ENCODE results near the gene GPR108.

The GPR108 gene

DNA sequence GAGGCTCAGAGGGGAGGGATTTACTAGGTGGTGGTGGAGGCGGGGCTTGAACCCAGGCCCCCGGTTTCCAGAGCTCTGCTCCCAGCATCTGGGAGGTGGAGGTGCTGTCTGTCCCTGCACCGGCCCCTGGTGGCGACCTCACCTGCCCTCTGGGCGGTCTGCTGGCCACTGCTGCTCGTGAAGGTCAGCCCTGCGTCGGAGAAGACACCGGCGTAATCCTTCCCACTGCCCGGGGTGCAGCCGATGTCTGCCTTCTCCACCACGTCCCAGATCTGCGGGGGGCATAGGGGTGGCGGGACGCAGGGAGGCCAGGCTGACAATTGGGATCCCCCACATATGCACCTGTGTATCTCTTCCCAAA is 29.7 kb downstream of the GPR108 start:
- DNase-seq (ENCODE audit: low read depth, low spot score): no peak

DNA sequence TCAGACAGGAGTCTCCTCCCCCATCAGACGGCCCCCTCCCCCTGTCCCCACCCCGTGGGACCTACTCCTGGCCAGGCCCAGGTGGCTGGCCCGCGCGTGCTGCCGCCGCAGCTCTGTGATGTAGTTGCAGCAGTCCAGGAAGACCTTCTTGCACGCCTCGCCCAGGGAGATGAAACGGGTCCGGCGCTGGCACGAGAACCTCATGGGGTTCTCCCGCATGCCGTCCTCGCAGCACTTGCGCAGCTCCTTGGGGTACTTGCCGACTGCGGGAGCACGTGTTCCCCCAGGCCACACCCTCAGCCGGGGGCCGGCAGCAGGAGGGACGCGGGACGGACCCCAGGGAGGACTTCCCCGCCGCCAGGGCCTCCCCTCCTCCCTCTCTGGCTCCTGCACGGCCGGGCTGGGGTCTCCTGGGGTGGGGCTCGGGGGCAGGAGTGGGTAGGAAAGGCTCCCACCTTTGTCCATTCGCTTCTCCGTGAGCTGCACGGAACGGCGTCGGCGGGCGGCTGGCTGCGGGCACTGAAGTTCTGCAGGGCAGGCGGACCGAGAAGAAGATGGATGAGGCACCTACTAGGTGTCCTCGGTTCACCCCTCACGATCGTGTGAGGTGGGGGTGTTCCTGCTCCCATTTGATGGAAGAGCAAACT is 30.2 kb downstream of the GPR108 start:
- no peak for DNase-seq (ENCODE audit: low read depth, low spot score)

DNA sequence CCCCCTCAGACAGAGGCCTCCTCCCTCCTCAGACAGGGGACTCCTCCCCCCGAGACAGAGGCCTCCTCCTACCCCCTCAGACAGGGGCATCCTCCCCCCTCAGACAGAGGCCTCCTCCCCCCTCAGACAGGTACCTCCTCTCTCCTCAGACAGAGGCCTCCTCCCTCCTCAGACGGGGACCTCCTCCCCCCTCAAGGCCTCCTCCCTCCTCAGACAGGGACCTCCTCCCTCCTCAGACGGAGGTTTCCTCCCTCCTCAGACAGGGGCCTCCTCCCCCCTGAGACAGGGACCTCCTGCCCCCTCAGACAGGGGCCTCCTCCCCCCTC is 30.8 kb downstream of the GPR108 start:
- DNase-seq (ENCODE audit: low read depth, low spot score): no peak

DNA sequence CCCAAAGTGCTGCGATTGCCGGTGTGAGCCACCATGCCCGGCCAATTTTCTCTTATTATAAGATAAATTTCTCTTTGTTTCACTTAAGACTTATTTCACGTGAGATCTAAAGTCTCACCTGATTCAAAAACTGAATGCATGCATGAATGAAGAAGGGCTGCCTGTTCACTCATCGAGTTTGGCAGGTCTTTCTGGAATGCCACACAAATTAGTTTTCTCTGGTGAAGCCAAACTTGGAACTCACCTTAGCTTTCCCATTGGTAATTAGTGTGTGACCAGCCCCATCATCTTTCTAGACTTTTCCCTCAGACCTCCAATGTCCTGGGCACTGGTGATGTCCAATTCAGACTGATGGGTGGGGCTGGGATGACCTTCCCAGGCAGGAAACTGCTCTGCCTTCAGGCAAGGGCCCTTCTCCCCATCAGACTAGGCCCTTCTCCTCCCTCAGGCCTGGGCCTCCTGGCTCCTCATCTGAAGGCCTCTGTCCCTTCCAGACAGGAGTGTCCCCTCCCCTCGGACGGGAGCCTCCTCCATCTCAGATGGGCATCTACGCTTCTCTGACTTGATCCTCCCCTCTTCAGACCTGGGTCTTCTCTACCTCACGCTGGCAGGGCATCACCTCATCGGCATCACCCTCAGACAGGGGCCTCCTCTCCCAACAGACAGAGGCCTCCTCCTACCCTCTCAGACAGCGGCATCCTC is 31.3 kb downstream of the GPR108 start:
- no peak for DNase-seq (ENCODE audit: low read depth, low spot score)

DNA sequence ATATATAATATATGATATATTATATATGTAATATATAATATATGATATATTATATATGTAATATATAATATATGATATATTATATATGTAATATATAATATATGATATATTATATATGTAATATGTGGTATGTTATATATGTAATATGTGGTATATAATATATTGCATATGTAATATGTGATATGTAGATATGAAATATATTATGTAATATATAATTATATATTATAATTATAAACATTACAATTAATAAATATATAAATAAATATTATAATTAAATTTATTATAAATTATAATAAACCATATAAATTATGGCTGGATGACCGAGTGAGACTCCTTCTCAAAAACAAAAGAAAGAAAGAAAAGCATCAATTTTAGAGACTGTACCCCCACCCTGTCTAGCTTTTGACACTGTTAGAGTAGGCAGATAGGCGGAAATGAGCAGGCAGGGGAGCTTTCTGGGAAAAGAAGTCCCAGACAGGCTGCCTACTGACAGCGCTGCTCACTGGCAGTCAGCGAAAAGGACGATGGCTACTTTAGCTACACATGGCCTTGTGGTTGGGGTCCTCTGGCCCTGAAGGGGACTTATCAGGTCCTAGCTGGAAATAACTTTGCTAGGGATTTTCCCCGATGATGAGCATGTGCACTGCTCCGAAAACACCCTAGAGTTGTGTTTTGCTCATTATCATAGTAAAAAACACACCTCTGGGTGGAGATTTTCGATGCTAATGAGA is 36.6 kb downstream of the GPR108 start:
- no peak for DNase-seq (ENCODE audit: low read depth, low spot score)

DNA sequence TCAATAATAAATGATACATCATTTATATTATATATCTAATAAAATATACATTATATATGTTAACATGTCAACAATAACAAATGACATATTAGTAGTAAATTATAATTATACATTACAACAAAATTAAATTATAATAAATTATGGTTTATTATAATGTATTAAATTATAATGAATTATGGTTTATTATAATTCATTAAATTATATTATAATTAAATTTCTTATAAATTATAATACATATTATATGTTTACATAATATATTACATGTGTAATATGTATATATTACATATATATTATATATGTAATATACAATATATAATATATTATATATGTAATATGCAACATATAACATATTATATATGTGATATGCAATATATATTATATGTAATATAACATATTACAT is 37.4 kb downstream of the GPR108 start:
- DNase-seq (ENCODE audit: low read depth, low spot score): no peak

DNA sequence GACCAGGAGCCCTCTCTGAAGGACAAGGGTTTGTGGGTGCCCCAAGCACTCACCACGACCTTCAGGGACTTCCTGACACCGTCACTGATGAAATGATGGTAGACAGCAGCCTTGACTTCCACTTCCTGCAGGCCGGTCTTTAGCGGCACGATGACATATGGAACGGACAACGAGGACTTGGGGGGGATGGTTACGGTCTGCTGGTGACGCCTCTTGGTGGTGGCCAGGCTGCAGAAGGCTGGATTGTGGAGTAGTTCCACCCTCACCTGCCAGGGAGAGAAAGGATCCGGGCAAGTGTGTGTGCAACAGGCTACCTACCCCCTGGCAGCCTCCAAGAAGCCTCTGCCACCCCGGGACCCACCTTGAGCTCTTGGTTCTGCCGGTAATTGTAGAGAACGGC is 40.1 kb downstream of the GPR108 start:
- DNase-seq (ENCODE audit: low read depth, low spot score): no peak

DNA sequence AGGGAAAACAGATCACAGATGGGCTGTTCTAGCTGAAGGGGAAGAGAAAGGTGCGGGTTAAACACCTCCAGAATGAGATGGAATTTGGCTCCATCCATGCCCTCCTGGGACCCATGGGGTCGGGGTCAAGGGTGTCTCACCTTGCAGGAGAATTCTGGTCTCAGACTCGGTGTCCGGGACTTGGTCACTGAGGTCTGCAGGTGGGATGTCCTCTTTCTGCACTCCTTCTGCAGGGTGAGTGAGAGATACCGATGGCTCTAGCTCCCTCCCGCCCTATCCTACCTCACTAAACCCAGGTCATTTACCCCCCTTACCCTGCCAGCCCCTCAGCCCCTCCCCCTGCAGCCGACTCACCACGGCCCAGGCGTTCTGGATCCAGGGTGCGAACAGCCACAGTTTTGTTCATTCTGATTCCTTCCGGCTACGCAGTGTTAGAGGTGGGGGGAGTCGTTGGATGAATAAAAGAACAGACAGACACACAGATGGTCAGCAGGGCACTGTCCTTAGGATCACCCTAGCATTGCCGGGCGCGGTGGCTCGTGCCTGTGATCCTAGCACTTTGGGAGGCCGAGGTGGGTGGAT is 41.0 kb downstream of the GPR108 start:
- DNase-seq (ENCODE audit: low read depth, low spot score): no peak

DNA sequence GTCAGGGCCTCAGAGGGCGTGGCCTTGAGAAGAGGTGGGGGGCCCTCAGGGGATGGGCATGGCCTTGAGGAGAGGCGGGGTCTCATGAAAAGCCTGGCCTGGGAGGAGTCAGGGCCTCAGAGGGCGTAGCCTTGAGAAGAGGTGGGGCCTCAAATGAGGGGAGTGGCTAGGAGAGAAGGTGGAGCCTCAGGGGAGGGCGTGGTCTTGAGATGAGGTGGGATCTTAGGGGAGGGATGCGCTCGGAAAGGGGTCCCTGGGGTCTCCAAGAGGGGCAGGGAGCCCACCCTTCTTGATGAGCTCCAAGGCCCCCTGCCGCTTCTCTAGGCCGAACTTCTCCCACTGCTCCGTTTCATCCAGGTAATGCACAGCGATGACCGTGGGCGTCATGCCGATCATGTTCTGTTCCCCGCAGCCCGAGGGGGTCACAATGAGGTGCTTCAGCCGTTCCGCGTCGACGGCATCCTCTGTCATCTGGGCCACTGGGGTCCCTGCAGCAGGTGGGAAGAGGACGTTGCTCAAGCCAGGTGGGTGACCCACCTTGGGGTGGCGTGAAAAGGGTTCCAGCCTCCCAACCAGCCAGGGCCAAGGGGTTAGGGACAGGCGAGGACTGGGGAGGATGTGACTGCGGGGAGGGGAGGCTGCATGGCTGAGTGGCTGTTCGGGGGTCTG is 43.1 kb downstream of the GPR108 start:
- DNase-seq (ENCODE audit: low read depth, low spot score): no peak

DNA sequence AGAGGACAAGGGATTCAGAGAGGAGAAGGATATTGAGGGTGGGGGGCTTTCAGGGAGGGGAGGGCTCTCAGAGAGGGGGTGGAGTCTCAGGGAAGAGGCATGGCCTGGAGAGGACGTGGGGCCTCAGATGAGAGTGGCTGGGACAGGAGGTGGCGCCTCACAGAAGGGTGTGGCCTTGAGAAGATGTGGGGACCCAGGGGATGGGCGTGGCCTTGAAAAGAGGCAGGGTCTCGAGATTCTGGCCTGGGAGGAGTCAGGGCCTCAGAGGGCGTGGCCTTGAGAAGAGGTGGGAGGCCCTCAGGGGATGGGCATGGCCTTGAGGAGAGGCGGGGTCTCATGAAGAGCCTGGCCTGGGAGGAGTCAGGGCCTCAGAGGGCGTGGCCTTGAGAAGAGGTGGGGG is 43.7 kb downstream of the GPR108 start:
- no peak for DNase-seq (ENCODE audit: low read depth, low spot score)

DNA sequence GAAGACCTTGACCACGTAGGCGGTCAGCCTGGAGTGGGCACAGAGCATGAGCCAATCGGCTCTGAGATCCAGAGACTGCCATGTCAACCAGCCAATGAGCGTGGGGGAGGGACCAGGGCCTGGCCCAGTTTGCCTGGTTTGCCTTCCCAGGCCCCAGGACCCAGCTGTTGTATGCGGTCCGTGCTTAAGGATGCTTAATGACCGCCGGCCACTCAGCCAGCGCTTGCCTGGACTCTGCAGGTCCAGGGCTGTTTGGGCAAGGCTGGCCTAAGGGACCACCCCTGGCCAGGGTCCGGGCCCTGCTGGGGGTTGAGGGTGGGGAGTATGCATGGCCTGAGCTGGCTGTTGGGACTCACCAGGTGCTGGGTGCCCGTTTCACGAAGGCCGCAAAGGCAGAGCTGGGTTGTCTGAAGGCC is 44.3 kb downstream of the GPR108 start:
- DNase-seq (ENCODE audit: low read depth, low spot score): no peak

DNA sequence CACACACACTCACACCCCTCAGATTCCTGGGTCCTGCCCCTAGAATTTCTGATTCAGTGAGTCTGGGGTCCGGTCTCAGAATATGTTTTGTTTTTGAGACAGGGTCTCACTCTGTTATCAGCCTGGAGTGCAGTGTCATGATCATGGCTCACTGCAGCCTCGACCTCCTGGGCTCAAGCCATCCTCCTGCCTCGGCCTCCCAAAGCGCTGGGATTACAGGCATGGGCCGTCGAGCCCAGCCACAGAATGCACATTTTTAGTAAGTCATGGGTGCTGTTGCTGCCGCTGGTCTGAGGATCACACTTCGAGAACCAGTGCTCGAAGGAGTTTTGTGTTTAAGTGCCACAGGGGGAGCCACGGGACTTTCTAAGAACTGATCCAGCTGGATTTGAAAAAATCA is 45.4 kb downstream of the GPR108 start:
- DNase-seq (ENCODE audit: low read depth, low spot score): no peak

DNA sequence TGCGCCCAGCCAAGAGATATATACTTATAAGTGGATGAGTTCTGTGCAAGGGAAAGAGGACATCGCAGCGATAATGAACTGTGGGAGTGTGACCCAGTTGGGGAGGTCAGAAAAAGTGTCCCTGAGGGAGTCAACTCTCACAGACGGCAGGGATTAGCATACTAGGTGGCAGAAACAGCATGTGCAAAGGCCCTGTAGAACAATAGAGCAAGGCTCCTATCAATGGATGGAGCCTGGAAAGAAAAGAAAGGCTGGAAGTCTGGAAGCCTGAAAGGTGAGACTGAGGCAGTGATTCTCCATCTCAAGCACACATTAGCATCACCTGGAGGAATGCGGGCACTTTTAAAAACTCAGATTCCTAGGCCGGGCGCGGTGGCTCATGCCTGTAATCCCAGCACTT is 46.0 kb downstream of the GPR108 start:
- no peak for DNase-seq (ENCODE audit: low read depth, low spot score)

DNA sequence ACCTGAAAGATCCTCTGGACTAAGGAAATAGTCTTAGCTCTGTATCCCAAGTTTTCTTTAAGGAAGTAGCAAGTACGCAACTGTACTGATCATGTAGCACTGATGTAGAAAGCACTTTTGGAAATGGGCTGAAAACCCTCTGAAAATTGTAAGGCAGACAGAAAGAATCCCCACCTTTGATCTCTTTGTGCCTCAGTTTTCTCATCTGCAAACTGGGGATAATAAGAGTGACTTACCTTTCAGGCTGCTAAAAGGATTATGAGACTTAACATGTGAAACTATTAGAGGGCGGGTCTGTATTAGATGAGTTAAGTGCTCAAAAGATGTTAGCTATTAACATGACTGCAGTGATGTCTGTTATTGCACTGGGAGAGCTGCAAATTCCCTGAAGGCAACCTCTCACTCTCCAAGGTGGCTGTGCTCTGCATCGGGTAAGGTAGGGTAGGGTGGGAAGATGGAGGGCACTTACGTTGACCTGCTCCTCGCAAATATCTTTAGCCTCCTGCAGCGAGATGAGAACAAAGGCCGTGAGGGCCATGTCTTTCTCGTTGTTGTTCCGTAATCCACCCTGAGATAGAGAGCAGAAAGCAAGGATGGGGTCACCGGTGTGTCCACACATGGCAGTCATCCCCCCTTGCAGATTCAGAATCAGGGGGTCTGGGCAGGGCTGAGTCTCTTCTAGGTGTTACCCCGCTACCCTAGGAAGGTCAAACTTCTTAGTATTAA is 47.1 kb downstream of the GPR108 start:
- no peak for DNase-seq (ENCODE audit: low read depth, low spot score)

DNA sequence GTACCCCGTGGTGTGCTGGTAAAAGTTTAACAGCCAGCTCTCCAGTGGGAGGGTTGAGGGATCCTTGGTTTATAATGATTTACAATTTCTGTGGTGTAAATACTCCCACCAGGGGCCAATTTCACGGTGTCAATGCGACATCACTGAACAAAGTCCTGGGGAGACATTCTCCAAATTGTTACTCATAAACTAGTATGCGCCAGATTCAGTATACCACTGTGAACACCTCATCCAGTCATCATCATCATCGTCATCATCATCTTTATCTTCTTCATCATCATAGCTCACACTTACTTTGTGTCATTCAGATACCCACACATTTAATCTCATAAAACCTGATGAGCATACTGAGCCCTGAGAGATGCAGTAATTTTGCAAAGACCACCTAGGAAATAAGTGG is 50.3 kb downstream of the GPR108 start:
- no peak for DNase-seq (ENCODE audit: low read depth, low spot score)

DNA sequence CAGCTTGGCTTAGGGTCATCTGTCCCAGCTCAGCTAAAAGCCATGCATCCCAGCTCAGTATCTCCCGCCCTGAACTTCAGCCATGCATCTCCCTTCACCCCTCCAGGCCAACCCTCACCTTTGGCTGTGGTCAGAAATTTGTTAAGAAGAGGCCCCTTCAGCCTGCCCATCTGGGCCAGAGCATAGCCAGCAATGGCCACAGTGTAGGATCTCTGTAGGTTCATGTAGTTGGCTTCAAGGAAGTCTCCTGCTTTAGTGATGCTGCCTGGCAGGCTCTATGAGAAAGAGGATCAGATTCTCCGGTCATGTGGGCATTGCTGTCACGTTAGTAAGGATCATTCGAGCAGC is 50.8 kb downstream of the GPR108 start:
- no peak for DNase-seq (ENCODE audit: low read depth, low spot score)

DNA sequence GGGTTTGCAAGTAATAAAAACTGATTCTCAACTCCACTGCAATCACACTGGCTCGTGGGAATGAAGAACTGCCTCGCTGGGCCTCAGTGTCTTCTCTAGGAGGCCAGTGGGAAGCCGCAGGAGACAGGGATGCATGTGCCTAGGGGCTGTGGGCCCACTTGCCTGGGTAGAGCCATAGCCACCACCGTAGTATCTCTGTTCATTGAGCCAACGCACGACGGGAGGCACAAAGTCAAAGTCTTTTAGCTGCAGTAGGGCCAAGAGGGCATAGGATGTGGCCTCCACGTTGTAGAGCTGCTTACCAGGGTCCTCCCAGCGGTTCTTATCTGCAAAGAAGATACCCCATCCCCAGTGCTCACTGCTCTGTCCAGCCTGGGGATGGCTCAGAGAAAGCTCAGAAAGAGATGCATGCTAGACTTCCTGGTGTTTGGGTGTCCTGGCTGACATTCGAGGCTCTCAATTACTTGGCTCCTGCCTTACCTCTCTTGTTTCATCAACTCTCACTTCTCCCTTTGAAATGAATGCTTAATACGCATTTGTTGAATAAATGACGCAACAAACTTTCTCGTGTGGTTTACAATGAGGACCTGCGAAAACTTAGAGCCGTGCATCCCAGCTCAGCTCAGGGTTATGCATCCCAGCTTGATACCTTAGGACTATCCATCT is 51.3 kb downstream of the GPR108 start:
- DNase-seq (ENCODE audit: low read depth, low spot score): no peak

DNA sequence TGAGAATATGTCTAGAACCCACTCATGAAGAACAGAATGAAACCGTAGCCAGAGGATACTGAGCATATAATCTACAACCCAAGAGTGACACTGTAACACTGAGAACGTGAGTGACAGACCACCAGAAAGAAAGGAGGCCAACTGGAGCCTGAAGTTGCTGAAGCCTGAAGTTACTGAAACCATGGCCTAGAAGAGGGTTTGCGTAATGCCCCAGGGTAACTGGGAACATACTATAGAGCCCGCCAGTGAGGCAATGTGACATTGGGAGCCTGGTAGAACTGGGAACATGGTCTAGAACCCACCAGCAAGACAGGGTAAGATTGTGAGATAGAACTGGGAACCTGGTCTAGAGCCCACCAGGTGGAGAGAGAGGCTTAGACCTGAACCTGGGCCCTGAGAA is 51.9 kb downstream of the GPR108 start:
- no peak for DNase-seq (ENCODE audit: low read depth, low spot score)

DNA sequence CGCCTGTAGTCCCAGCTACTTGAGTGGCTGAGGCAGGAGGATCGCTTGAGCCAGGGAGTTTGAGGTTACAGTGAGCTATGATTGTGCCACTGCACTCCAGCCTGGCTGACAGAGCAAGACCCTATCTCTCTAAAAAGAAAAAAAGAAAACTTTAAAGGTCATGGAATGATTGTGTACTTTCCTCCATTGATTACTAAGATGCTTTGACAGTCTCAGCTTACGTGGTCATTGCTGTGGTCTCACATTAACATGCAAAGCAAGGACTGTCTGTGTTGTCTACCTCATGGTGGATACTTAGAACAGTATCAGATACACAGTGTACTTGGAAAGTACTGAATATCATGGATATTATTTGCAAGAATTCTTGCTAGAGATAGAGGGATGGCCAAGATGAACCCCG is 53.4 kb downstream of the GPR108 start:
- no peak for DNase-seq (ENCODE audit: low read depth, low spot score)

DNA sequence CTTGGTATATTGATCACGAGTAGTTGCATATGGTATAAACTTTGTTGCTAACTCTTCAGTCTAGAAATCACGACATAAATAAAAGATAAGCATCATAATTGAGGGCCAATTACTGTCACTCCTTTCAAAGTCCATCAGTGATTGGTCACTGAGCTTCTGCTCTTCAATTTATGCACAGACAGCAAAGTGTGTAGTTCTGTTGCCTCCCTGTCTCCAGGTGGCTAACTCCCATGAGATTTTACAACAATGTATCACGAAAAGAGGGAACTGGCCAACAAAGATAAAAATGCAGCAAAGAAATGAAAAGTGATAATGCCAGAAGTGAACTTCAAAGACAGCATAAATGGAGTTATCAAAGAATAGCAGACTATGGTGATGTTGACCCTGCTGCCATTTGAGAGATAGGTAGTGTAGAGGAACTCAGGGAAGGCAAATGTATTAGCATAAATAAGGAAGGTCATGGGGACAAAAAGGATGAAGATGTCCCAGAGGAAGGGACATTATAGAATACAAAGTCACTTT is 54.7 kb downstream of the GPR108 start:
- no peak for DNase-seq (ENCODE audit: low read depth, low spot score)

DNA sequence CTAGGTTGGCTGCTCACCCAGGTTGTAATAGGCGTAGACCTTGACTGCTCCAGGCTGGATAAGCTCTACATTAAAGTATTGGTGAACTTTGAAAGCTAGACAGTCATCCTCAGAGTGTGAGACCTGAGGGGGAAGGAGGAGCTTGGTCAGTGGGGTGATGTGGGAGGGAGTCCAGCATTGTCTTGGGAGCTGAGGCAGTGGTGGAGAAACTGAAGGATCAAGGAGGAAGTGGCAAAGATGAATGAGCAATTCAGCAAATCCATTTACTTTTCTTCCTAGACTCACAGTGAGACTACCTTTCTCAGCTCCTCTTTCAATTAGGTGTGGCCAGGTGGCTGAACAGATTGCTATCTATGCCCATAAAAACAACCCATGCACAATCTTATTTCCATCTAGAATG is 57.2 kb downstream of the GPR108 start:
- no peak for DNase-seq (ENCODE audit: low read depth, low spot score)
